Stimulated activated CD4-positive, alpha-beta T cell treated with anti-CD3 and anti-CD28 coated beads, Interleukin-15, amount 100 ng/mL, for 1 hour (primary cell): Measurements from ENCODE around the gene IFNL4.
A peak's percentile ranks its signal among the peaks of the same experiment; 100 is the strongest.
"Not testable (repeated sequence)": the region's sequence is repeated elsewhere in the genome, so short reads cannot be mapped to it uniquely, and the experiment has no call there.

Experiments
- DNase-seq, 2 donors: peaks; one replicate each; pipeline ENCODE4 v3.0.0-alpha.2; 2020; ENCODE audit warnings: low read depth in 1 of 2, low spot score in 1 of 2

The IFNL4 gene

DNA sequence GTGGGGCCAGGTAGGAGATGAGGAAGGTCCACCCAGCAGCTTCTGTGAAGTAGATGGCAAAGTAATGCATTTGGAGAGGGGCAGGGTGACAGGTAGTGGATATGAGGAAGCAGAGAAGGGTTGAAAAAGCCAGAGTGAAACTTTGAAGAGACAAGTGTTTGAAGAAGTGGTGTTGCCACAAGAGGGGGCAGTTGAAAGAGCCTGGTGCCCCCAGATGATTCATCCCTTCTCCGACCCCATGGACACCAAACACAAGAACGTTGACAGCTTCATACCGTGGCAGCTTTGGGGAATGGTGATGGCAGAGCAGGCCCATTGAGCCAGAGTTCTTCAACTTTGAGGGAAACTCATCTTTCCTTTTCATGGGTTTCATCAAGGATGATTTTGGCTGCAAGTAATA, 23.7 kb downstream of the IFNL4 start:
- no peak for DNase-seq

DNA sequence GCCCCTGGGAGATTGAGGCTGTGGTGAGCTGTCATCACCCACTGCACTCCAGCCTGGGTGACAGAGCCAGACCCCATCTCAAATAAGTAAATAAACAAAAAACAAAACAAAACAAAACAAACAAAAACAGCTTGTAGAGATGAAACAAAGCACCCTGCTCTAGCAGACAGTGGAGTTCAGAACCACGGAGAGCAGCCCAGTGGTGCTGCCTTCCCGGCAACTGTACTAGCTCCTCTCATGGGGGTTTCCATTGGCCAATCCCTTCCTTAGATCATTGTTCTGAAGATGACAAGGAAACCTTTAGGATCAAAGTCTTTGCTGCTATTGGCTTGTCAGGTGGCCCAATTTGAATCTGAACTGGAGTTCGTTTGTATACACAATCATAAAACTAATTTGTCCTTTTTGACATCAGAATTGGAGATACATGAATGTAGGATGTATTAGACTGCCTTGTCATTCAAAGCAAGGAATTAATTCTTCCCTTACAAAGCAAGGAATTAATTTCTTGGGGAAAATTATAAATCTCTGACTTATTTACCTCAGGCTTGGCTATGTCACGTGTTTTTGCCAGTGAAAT, 24.9 kb downstream of the IFNL4 start:
- DNase-seq: no peak

DNA sequence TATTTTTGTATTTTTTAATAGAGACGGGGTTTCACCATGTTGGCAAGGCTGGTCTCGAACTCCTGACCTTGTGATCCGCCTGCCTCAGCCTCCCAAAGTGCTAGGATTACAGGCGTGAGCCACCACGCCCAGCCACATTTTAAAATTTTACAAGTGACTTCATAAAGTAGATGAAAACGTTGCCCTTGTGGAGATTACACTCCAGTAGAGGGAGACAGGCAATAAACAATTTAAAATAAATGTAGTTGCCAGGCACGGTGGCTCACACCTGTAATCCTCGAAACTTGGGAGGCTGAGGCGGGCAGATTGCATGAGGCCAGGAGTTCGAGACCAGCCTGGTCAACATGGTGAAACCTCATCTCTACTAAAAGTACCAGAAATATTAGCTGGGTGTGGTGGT, 29.5 kb downstream of the IFNL4 start:
- not testable (repeated sequence) for DNase-seq

GRCh38 chr19:39218230-39219007, 30.2 kb downstream of the IFNL4 start:
- DNase-seq: no peak

DNA sequence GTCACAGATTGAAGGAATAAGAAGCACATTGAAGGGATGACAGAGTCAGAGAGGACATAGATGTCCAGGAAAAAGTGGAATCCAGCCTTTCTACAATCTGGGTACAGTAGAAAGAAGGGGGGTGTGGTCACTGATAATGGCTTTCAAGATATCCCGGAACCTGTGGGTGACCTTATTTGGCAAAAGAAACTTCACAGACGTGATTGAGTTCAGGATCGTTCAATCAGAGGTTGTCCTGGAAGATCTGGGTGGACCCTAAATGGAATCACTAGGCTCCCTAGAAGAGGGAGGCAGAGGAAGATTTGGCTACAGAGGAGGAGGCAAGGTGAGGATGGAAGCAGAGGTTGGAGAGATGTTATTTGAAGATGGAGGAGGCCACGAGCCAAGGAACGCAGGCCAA, 31.6 kb downstream of the IFNL4 start:
- no peak for DNase-seq

DNA sequence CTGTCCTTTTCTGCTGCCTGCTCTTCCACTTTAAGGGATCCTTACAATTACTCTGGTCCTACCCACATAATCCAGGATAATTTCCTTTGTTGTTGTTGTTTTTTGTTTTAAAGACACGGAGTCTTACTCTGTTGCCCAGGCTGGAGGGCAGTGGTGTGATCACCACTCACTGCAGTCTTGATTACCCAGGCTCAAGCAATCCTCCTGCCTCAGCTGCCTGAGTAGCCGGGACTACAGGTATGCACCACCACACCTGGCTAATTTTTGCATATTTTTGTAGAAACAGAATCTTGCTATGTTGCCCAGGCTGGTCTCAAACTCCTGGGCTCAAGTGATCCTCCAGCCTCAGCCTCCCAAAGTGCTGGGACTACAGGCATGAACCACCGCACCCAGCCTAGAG, 33.3 kb downstream of the IFNL4 start:
- DNase-seq: not testable (repeated sequence)

DNA sequence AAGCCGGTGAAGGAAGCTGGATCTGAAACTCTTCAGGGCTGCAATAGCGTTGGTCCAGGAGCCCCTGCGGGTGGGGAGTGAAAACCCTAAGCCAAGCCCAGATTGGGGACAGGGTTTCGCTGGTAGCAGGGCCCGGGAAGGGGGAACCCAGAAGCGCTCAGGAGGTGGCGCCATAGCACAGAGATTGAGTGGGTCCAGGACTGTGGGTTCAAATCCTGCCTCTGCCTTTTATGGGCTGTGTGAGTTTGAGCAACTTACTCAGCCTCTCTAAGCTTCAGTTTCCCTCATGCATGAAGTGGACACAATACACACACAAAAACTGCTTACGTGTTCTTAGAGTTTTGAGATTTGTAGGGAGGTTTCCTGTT, 36.3 kb downstream of the IFNL4 start:
- DNase-seq: peak; percentile 31 to 38

GRCh38 chr19:39211731-39212374, 36.8 kb downstream of the IFNL4 start:
- no peak for DNase-seq

DNA sequence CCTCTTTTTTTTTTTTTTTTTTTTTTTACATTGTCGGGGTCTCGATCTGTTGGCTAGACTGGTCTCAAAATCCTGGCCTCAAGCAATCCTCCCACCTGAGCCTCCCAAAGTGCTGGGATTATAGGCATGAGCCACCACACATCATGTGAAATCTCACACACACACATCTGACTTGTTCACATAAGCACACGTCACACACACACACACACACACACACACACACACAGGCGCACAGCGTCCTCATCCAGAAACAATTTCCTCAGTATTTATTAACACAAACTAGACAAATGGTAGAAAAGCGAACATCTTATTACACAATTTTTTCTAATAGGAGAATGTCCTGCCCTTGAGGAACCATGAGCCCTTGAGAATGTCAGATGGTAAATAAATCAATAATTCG, 39.5 kb downstream of the IFNL4 start:
- DNase-seq: no peak

DNA sequence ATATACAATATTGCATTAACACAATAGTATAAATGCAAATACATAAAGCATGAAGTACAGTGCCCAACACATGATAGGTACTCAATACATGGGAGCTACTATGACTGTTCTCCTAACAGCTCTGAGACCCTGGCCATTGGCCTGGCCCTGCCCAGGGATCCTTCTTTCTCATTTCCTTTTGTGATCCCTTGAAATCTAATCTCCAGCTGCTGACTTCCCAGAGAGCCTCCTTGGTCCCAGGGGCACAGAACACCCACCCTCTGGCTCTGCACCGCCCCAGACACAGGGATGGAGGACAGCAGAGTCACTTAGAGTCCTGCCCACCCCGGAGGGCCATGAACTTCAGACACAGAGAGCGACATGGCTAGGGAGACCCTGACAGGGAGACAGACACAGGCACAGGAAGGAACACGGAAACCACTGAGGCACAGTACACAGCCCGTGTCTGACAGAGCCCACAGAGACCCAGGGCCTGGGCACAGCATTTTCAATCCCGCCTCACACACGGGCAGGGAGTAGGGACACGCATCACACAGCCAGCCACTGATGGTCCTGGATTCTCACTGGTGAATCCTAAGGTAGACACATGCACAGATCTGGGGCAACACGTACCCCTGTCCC, 40.4 kb downstream of the IFNL4 start:
- DNase-seq: no peak

DNA sequence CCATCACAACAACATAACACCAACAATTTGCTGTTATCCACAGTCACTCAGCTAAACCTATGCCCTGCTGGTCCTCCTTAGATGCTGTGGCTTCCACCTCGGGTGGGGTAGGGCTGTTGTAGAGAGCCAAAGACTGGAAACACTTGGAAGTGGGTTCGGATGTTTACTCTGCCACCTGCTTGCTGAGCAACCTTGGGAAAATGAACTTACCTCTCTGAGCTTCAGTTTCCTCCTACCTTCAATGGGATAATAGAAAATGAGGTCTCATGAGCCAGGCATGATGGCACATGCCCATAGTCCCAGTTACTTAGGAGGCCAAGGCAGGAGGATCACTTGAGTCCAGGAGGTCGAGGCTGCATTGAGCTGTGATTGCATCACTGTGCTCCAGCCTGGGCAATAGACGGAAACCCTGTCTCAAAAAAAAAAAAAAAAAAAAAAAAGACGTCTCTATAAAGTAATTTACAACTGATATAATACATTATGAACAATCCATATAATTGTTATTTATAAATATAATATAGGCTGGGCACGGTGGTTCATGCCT, 41.3 kb downstream of the IFNL4 start:
- no peak for DNase-seq

- no peak for DNase-seq
Measured at GRCh38 chr19:39206122-39206521, 42.5 kb downstream of the IFNL4 start.

- no peak for DNase-seq
Measured at GRCh38 chr19:39205449-39205764, 43.2 kb downstream of the IFNL4 start.

DNA sequence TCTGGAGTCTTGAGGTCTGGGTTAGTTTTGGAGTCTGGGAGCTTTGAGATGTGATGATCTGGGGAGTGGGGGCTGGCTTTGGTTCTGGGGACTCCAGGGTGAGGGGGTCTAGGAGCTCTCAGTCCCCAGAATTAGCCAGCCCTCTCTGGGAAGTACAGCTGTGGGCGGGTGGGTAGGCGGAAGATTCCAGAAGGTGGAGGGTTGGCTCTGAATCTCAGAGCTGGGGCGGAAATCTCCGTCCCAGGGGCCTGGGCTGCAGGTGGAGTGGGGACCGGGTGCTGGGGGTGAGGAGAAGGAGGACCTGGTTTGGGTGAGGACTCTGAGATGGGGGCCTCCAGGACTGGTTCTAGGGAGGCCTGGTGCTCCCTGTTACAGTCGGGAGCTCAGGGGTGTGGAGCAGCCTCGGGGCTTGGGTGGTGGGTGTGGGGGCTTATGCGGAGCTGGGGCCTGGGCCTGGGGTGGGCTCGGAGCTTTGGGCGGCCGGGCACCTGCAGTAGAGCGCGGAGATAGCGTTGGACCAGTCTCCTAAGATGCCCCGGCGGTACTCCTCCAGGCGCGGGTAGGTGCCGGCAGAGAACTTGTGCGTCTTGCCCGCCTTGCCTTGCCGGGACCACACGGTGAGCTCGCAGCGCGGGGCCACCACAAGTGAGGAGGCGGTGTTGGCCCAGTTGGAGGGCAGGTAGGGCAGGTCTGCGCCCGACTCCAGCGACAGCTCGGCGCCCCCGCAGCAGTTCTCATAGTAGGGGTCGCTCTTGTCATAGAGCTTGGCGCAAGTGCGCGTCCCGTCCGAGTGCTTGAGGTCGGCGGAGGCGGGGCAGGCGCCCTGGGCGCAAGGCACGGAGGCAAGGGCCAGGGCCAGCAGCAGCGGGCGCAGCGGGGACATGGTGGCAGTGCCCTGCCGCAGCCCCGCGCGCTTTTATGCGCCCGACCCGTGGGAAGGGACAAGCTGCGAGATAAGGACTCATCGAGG, 45.0 kb downstream of the IFNL4 start, which contains the start of gene SYCN:
Gene SYCN, minus strand, starts transcription at position 892 of the 970 bp plus-strand sequence. Its CDS starts 9 bp downstream, at position 883.
- DNase-seq: no peak

GRCh38 chr19:39202998-39203355, 45.7 kb downstream of the IFNL4 start:
- DNase-seq: no peak

- no peak for DNase-seq
Measured at GRCh38 chr19:39200803-39201115, 47.9 kb downstream of the IFNL4 start.

GRCh38 chr19:39200066-39200802, 48.4 kb downstream of the IFNL4 start:
- DNase-seq: no peak

- no peak for DNase-seq
Measured at GRCh38 chr19:39199025-39199424, 49.6 kb downstream of the IFNL4 start.

DNA sequence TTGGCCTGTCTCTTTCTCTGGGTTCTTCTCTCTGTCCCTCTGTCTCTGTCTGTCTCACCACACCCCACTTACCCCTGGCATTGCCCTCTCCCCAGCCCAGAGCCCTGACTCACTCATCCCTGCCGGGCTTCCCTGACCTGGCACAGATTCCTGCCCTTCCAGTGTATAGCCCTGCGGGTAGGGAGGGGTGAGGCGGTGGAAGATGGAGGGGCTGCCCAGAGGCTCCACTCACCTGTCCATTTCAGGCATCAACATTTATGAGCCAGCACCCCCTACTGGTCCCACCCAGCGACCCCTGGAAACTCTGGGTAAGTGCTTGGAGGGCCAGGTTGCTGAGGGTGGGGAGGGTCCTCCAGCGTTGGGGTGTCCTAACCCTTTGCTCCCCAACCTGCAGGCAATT, 50.8 kb downstream of the IFNL4 start:
- no peak for DNase-seq

- DNase-seq: no peak
Measured at GRCh38 chr19:39196860-39197562, 51.6 kb downstream of the IFNL4 start, which contains the start of gene NCCRP1. Gene NCCRP1 (plus strand): TSS chr19:39196964. CDS start chr19:39196983, 19 bp downstream.
